BLaER1 treated with 17β-estradiol and CSF1 and Interleukin-3, amounts not matched to agents 10 nM and 100 nM (cell line): ENCODE data around the gene TMED1.

ENCODE experiments used
- H3K27ac ChIP-seq, 11 experiments: shearing (Covaris generic); formaldehyde crosslinking; 2 replicates each; pipeline ENCODE4 v1.8.1; 2022
- H3K27me3 ChIP-seq, 11 experiments: shearing (Covaris generic); formaldehyde crosslinking; 2 replicates each; pipeline ENCODE4 v1.8.1; 2022
- H3K36me3 ChIP-seq, 11 experiments: shearing (Covaris generic); formaldehyde crosslinking; 2 replicates each; pipeline ENCODE4 v1.8.1; 2022
- H3K4me1 ChIP-seq, 10 experiments: shearing (Covaris generic); formaldehyde crosslinking; 2 replicates each; pipeline ENCODE4 v1.8.1; 2022
- H3K4me2 ChIP-seq, 11 experiments: shearing (Covaris generic); formaldehyde crosslinking; 2 replicates each; pipeline ENCODE4 v1.8.1; 2022
- H3K4me3 ChIP-seq, 10 experiments: shearing (Covaris generic); formaldehyde crosslinking; 2 replicates each; pipeline ENCODE4 v1.8.1; 2022
- H3K9ac ChIP-seq, 11 experiments: shearing (Covaris generic); formaldehyde crosslinking; 2 replicates each; pipeline ENCODE4 v1.8.1; 2022
- H3K9me3 ChIP-seq, 11 experiments: shearing (Covaris generic); formaldehyde crosslinking; replicated peaks in 1 of 11; 2 replicates each; pipeline ENCODE4 v1.8.1; 2022
- H4K20me1 ChIP-seq, 11 experiments: shearing (Covaris generic); formaldehyde crosslinking; 2 replicates each; pipeline ENCODE4 v1.8.1; 2022
- Cebpa-rat ChIP-seq, 11 experiments: shearing (Covaris generic); IDR thresholded peaks; 2 replicates each; pipeline ENCODE4 v1.8.1; 2022

Gene TMED1

GRCh38 chr19:10788146-10788545 lies 47.9 kb downstream of the TMED1 start:
- no peak overlapping the region for H3K4me3 ChIP-seq
- H3K36me3 ChIP-seq = peaks cover 97 to 100% (median 100%) of the 10 kb centered on the region in 11 experiments
- H3K4me2 ChIP-seq = no peak overlapping the region
- H3K27me3 ChIP-seq = no peaks in the 10 kb centered on the region
- H3K27ac ChIP-seq = no peak overlapping the region
- no peaks in the 10 kb centered on the region for H3K9me3 ChIP-seq
- peaks cover 11 to 81% (median 58%) of the 10 kb centered on the region in 11 experiments; a peak in 21 of 22 replicates for H4K20me1 ChIP-seq
- no peak overlapping the region for H3K9ac ChIP-seq
- no peak for TF ChIP-seq Cebpa-rat (IDR thresholded peaks at IDR 0.05)
- peaks cover 16 to 39% (median 22%) of the 10 kb centered on the region in 10 experiments for H3K4me1 ChIP-seq

GRCh38 chr19:10784257-10784656 lies 51.8 kb downstream of the TMED1 start:
- peak overlapping the region; percentile 53 to 92 (median 67); a peak in 21 of 22 replicates for H3K27ac ChIP-seq
- no peaks in the 10 kb centered on the region for H3K9me3 ChIP-seq
- peaks cover 55 to 78% (median 61%) of the 10 kb centered on the region in 10 experiments for H3K4me1 ChIP-seq
- TF ChIP-seq Cebpa-rat (IDR thresholded peaks at IDR 0.05) = no peak
- peak overlapping the region; percentile 65 to 95 (median 81) for H3K4me2 ChIP-seq
- H4K20me1 ChIP-seq = peaks cover 0 to 79% (median 23%) of the 10 kb centered on the region in 11 experiments; a peak in 19 of 22 replicates
- peak overlapping the region; percentile 47 to 65 (median 57); a peak in 20 of 22 replicates for H3K9ac ChIP-seq
- H3K27me3 ChIP-seq = no peaks in the 10 kb centered on the region
- H3K4me3 ChIP-seq = peak overlapping the region in 3 of 10 experiments; percentile 8 to 35 (median 26); a peak in 3 of 20 replicates
- peaks cover 89 to 100% (median 99%) of the 10 kb centered on the region in 11 experiments for H3K36me3 ChIP-seq

DNA sequence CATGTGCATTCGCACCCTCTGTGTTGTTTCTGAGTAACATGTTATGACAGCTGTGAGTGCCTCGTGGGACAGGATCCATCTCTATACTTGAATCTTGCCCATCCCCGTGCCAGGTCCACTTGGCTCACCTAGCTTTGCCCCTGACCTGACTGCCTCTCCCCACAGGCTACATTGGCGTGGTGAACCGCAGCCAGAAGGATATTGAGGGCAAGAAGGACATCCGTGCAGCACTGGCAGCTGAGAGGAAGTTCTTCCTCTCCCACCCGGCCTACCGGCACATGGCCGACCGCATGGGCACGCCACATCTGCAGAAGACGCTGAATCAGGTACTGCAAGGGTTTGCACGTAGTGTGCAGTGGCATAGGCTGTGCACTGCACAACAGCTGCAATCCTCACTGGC lies 53.2 kb downstream of the TMED1 start:
- Histone ChIP-seq H3K27ac (peak overlapping the region in 9 of 11 experiments; percentile 10 to 92 (median 33); a peak in 15 of 22 replicates), H3K27me3 (no peaks in the 10 kb centered on the region), H3K9me3 (no peaks in the 10 kb centered on the region), H3K9ac (peak overlapping the region in 4 of 11 experiments; percentile 3 to 24 (median 14); a peak in 6 of 22 replicates), H3K36me3 (peaks cover 87 to 100% (median 99%) of the 10 kb centered on the region in 11 experiments), H3K4me3 (no peak overlapping the region), H3K4me1 (peaks cover 69 to 93% (median 75%) of the 10 kb centered on the region in 10 experiments), H3K4me2 (peak overlapping the region; percentile 13 to 95 (median 75); a peak in 21 of 22 replicates), H4K20me1 (peaks cover 0 to 69% (median 13%) of the 10 kb centered on the region in 11 experiments; a peak in 14 of 22 replicates)
- TF ChIP-seq Cebpa-rat (IDR thresholded peaks at IDR 0.05) = no peak
